Stimulated activated CD8-positive, alpha-beta memory T cell treated with anti-CD3 and anti-CD28 coated beads, Interleukin-12 subunit alpha, Interleukin-12 subunit beta, amount 100 ng/mL, for 4 hours (primary cell): ENCODE measurements around the gene PSMA5.
A peak's percentile ranks its signal among the peaks of the same experiment; 100 is the strongest.
"Not testable (repeated sequence)": the region's sequence is repeated elsewhere in the genome, so short reads cannot be mapped to it uniquely, and the experiment has no call there.

Source experiments
- DNase-seq: peaks from one replicate; pipeline ENCODE4 v3.0.0-alpha.2; 2020; ENCODE audit warnings: low read depth

Gene PSMA5

GRCh38 chr1:109432336-109432735 is 6.1 kb upstream of the PSMA5 start:
- DNase-seq: no peak

DNA sequence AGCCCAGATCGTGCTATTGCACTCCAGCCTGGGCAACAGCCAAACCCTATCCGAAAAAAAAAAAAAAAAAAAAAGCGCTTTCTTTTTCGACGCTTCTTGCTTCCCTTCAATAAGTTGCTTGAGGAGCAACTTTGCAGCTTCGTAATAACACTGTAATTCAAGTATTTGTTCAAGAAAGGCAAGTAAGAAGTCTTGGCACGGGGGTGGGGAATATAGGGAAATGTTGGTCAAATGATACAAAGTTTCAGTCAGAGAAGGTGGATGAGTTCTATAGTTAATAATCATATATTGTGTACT is 871 bp upstream of the PSMA5 start:
- DNase-seq: no peak

- DNase-seq: peak; percentile 47
Observed at GRCh38 chr1:109425391-109426280, 612 bp downstream of the PSMA5 start.

DNA sequence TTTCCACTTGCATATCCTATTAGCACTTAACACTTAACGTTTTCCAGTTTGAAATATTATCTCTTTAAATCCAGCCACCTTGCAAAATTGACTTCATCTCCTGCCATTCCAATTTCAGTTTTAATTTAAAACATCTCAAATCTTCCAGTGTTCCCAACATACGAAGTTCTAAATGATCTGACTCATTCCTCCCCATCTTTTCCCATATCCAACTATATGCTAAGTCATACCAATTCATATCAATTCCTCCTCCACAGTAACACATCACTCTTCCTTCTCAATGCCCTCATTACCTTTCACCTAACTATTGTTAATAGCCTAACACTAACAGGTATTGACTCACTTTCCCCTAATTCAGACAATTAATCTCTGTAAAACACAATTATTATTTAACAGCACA is 2.8 kb downstream of the PSMA5 start:
- no peak for DNase-seq

- DNase-seq: no peak
Observed at GRCh38 chr1:109412551-109412950, 13.7 kb downstream of the PSMA5 start.

DNA sequence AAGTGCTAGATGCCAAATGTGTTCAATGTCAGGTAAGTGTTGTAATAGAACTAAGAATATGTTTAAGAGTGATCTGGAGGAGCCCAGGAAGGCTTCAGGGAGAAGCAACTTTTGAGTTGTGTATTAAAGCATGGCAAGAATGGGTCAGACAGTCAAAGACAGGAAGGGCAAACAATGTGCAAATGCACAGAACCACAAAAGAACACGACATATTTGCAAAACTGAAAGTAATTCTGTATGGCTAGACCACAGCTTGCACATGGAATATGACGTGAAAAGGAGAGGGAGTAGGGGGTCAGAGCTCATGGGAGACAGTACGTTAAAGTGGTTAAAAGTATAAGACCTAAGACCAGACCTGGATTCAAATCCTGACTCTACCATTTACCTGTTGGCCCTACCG is 21.4 kb downstream of the PSMA5 start:
- DNase-seq: no peak

GRCh38 chr1:109402025-109402424 is 24.2 kb downstream of the PSMA5 start:
- DNase-seq: no peak

GRCh38 chr1:109400035-109400655 is 26.1 kb downstream of the PSMA5 start:
- DNase-seq: no peak

DNA sequence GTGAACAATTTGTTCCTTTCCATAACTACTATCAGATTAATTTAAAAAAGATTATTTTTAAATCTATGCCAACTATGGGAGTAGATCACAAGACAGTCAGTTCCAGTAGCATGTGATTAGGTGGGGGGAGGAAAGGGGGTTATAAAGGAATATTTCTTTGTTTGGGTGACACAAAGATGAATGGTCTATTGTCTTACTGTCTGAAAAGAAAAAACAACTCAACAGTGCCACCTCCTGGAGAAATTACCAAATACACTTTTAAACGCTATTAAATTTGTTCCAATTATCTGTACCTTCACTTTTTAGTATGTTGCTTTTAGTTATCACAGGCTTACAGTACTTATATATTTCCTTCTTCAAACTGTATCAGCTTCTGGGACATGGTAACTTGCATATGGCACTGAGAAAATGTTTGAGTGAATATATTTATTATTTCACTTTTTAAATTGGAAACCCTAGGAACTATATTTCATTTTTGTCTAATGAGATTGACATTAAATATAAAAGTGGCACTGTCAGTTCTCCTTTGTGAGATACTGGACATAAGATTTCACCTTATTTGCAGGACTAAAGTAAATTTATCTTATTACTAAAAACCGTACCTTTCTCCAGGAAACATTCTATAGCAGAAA is 26.8 kb downstream of the PSMA5 start:
- no peak for DNase-seq

DNA sequence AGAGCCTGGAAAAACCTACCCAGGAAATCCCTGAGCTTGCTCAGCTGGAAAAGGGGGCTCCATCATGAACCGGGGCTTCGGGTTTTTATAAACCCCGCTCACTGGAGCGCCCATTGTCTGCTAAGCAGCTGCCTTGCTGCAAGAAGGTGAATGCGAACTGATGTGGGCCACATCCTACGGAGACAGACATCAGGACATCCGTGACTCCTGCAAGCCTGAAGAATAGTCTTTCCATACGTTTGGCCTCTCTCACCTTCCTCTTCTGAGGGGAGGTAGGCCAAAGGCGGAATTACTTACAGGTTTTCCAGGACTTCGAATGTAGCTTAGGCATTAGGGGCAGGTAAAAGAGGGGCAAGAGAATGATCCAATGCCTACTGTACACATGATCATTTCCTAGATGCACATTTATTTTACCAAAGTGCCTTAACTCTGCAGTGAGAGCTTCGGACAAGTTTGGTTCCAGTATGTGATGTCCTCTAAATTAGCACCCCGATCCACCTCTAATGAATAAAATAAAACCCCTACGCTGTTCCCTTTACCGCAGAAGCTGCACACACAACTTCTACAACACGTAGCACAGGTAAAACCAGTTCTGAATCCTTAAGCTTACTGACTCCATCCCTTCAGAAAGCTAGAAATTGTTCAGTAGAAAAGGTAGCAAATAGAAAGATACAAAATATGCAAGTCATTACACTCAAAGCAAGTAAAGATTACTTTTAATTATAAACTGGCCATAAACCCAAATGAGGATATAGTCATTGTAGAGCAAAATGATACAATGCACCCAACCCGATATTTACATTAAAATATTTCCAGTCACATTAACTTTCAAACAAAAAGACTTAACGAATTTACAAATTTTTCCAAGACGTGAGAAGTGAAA is 27.7 kb downstream of the PSMA5 start:
- no peak for DNase-seq

GRCh38 chr1:109397581-109398342 is 28.5 kb downstream of the PSMA5 start, which contains the start of gene SORT1:
Gene SORT1, minus strand, starts transcription at chr1:109397918. Its CDS starts 26 bp downstream, at chr1:109397892.
- peak; percentile 51 for DNase-seq

GRCh38 chr1:109396871-109397580 is 29.2 kb downstream of the PSMA5 start:
- no peak for DNase-seq

DNA sequence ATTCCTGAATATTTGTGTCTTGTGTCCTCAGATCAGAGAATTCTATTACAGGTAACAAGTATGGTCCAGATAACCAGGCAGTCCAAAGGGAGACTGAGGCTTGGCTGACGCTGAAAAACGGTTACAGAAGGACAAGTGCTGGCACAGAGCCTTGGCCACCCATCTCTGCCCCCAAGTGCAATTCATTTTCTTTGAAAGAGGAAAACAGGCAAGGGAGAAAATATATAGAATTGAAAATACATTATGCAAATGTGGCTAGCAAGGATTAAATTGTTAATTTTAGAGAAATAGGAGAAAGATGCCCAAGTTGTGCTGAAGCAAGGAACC is 29.8 kb downstream of the PSMA5 start:
- no peak for DNase-seq

- DNase-seq: no peak
Observed at GRCh38 chr1:109395602-109396512, 30.4 kb downstream of the PSMA5 start.

DNA sequence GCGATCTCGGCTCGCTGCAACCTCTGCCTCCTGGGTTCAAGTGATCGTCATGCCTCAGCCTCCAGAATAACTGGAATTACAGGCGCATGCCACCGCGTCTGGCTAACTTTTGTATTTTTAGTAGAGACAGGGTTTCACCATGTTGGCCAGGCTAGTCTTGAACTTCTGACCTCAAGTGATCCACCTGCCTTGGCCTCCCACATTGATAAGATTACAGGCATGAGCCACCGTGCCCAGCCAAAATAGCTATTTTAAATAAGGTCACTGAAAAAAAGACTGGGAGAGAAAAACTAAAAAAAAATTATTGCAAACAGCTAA is 31.0 kb downstream of the PSMA5 start:
- DNase-seq: not testable (repeated sequence)

- no peak for DNase-seq
Observed at GRCh38 chr1:109394591-109395281, 31.5 kb downstream of the PSMA5 start.

GRCh38 chr1:109393617-109394233 is 32.5 kb downstream of the PSMA5 start:
- no peak for DNase-seq

DNA sequence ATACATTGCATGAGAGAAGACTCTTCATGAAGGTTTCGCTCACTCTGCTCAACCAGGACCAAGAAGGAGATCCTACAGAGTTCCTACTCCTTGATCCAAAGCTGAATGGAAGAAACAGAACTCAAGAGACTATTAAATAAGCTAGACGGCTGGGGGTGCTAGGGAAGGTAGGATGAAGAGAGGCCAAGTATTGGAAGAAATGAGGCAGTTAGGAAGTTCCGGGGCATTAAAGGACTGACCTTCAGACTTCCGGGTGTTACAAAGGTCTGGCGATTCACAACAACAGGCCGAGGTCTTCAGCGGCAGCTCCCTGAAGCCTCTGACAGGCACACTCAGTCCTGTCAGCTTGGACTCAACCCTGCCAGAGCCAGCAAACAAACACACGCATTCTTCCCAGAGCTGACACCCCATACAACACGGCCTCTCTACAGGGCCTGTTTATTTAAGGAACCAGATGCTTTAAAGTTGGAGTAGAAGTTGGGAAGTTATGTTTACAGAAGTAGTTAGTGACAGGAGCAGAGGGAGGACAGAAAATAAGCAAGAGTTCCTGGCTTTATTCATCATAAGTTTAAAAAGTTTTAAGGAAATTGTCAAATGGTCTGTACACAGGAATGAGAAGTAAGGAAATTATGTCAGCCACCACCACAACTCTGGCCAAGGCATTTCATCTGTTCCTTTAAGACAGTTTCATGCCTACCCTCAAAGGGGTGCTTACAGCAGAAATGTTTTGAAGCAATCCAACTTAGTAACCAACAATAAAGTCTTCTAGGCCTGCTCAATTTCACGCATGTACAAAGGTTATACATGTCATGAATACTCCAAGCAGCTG is 33.2 kb downstream of the PSMA5 start:
- DNase-seq: no peak
